GM19351 (cell line): ENCODE results near the gene CCDC30.
"Not testable (repeated sequence)": the region's sequence is repeated elsewhere in the genome, so short reads cannot be mapped to it uniquely, and the experiment has no call there.

Source experiments
- ATAC-seq: cut with Tn5 transposase; IDR thresholded peaks from one replicate; pipeline ENCODE4 v1.9.1; 2021; ENCODE audit warnings: mild to moderate bottlenecking, moderate library complexity; ENCODE audit not compliant: unreplicated experiment

CCDC30 gene

DNA sequence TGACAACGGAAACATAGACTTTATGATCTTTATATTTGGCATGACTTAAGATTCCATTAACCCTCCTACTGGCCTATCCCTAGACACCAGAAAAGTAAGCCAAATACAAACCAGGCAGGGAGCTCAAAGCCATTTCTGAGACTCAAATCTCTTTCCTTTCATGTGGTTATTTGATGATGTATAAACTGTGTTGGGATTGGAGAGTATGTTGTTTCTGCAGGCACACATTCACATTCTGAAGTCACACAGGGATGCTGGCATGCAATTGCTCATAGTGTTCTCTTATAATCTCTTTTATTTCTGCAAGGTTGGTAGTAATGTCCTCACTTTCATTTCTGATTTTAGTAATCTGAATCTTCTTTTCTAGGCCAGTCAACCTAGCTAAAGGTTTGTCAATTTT lies 13.0 kb upstream of the CCDC30 start:
- ATAC-seq = no peak

DNA sequence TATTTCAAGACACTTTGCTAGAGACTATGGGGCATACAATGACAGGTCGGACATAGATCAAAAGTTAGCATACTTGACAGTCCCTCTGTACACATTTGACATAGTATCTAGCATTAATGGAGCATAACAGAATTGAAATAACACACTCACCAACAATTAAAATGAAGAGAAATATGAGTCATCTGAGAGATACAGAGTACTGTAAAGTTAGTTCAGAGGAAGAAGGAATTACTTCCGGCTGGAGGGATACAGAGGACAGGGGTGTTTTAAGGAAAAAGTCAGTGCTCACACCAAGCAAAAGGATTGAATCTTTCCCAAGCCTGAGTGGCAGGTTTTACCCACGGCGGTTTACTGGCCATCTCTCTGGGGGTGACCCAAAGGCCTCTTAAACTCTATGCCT lies 9.7 kb upstream of the CCDC30 start:
- ATAC-seq = no peak

DNA sequence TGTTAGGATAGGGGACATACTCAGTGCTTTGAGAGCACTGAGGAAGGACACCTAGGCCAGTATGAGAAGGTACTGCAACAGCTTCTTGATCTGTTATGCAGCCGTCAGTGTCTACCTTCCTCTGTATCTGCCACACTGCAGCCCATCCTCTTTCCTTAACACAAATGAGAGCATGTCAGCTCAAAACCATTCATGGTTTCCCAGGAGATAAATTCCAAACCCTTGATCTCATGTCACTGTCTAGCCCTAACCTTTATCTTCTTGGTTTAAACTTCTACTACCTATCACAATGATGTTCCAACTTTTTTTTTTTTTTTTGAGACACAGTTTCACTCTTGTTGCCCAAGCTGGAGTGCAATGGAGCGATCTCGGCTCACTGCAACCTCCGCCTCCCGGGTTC lies 8.7 kb upstream of the CCDC30 start:
- no peak for ATAC-seq

DNA sequence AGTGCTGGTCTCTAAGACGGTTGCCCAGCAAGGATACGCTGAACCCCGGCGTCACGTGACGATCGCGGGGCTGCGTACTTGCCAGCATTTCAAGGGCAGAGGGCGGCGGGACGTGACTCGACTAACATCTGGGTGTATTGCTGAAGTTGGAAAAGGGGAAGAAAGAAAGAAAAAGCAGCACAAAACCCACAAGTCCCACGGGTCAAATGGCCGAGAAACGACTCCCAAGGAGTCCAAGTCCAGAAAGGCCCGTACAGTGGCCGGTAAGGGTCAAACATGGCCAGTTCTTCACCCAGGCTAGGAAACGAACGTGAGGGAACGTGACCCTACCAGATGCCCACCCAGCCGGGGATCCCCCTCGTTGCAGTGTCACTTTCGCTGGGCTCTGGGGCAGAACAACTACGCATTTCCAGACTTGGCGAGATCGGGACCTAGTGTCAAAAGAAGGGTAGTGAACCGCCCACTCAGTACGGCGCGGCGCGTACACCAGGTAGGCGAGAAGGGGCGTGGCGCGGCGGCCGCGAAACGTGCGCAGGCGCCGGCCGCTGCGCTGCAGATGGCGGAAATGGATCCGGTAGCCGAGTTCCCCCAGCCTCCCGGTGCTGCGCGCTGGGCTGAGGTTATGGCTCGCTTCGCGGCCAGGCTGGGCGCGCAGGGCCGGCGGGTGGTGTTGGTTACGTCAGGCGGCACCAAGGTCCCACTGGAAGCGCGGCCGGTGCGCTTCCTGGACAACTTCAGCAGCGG lies 6.9 kb upstream of the CCDC30 start, which contains the start of the genes PPCS and ZMYND12:
TSS of gene PPCS (plus strand) at position 534 of the 744 bp plus-strand sequence. CDS start at position 557, 23 bp downstream.
TSS of gene ZMYND12 (minus strand) at position 13 of the 744 bp plus-strand sequence. CDS start 25 bp downstream, outside the sequence.
- ATAC-seq = peak; percentile 78

DNA sequence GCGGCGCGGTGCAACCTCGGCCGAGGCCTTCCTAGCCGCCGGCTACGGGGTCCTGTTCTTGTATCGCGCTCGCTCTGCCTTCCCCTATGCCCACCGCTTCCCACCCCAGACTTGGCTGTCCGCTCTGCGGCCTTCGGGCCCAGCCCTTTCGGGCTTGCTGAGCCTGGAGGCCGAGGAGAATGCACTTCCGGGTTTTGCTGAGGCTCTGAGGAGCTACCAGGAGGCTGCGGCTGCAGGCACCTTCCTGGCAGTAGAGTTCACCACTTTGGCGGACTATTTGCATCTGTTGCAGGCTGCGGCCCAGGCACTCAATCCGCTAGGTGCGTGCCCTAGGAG lies 6.4 kb upstream of the CCDC30 start:
- ATAC-seq = peak; percentile 67

DNA sequence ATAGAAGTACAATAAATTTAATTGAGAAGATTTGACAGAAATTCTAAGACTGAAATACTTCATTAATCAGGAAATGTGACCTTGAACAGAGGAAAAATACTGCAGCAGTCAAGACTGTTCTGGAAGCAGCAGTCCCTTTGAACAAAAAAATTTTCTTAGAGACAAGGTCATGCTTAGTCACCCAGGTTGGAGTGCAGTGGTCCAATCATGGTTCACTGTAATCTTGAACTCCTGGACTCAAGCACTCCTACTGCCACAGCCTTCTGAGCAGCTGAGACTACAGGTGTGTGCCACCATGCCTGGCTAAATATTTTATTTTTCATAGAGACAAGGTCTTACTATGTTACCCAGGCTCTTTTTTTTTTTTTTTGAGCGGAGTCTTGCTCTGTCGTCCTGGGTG lies 1.9 kb upstream of the CCDC30 start:
- no peak for ATAC-seq

DNA sequence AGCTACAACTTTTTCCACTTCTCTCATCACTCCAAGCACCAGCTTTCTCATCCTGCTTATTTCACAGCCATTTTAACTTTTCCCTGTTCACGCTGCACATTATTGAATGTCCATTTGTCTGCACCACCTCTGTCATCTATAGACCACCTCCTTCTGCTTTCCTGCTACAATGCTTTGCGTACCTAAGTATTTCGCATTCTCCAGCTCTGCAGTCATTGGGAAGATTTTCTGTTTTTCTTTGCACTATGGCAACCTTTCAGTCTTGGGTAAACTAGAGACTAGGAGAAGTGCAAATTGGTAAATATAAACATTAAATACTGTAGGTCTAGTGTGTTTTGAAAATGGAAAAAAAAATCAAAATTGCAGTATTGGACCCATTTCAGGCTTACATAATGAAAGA lies 835 bp downstream of the CCDC30 start:
- no peak for ATAC-seq

DNA sequence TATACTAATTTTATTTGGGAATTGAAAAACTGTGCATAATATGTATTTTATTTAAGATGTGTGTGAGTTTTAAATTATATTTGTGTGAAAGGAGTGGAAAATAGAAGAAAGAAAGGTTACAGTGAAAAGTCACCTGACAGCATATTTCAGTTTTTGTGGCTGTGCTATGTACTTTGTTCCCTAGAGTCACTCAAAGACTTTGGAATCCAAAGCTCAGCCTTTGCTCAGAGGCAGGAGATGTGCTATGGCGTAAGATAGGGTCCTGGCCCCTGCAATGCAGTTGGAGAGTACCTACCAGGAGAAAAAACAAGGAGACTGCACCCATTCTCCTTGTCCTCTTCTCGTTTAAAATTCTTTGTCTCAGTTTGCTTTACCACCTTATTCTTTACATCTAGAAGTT lies 2.9 kb downstream of the CCDC30 start:
- ATAC-seq = no peak

DNA sequence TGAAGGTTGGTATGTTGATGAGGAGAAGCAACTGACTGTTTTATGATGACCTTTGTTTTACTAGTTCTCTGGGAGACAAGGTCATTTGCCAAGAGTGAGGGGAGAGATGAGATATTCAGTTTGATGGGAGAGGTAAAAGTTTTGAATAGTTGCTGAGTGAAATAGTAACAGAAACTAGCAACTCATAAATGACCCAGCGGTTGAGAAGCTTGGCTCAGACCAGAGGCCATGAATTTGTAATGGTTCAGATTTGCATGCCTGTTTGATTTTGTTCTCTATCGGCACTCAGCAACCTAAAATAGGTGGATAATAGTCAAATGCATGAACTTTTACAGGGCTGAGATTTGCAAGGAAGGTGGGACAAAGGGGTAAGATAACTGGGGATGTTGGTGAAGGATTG lies 6.6 kb downstream of the CCDC30 start:
- no peak for ATAC-seq

DNA sequence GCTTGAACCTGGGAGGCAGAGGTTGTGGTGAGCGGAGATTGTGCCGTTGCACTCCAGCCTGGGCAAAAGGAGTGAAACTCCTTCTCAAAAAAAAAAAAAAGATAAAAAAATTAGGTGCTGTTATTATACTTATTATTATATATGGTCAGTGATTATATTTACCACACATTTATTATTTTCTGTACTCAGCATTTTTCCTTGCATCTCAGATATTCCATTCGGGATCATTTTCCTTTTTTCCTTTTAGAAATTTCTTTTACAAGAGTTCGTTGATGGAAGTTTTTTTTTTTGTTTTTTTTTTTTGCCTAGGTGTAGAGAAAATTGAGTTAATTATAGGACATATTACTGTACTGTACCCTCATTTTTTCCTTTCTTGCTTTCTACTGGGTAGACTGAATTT lies 13.5 kb downstream of the CCDC30 start:
- no peak for ATAC-seq

DNA sequence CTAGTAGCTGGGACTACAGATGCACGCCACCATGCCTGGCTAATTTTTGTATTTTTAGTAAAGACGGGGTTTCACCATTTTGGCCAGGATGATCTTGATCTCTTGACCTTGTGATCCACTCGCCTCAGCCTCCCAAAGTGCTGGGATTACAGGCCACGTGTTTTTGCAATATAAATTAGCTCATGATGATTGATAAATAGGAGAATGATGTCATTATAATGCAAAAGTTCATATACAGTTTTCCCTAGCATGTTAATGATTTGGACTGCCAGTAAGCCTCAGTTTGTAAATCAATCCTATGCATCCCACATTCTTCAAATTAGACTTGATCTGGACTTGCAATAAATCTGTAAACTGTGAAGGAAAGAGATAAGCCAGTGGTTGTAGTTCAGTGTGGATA lies 14.3 kb downstream of the CCDC30 start:
- not testable (repeated sequence) for ATAC-seq

DNA sequence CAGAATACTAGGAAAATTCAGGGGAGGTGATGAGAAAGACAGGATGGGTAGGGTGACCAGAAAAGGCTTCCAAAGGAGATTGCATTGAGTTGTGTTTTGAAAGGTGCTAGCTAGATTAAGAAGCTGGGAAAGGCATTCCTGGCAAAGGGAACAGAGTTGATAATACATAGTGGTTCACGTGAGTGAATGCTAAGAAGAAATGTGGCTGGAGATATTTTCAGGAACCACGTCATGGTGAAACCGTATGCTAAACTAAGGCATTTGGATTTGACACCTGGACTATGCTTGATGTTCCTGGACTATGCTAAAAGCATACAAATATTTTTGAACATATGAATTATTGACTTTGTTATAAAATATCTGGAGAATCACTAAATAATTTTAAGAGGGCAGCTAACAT lies 14.7 kb downstream of the CCDC30 start:
- ATAC-seq = no peak

DNA sequence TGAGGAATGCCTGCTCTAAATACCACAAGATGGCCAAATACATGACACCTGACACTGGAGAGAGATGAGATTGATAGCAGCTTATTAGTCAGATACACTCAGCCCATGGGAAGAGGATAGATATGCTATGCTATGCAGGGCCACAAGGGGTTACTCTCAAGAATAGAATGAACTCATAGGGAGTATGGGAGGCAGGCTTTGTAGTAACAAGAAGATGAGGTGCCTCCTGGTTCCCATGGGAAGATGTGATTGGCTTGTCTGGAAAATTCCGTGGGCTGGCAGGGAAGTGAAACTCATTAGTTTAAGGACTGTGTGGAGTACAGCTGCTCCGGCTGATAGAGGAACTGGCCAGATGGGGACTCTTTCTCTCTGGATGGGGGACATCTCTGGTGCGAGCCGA lies 16.5 kb downstream of the CCDC30 start:
- no peak for ATAC-seq

DNA sequence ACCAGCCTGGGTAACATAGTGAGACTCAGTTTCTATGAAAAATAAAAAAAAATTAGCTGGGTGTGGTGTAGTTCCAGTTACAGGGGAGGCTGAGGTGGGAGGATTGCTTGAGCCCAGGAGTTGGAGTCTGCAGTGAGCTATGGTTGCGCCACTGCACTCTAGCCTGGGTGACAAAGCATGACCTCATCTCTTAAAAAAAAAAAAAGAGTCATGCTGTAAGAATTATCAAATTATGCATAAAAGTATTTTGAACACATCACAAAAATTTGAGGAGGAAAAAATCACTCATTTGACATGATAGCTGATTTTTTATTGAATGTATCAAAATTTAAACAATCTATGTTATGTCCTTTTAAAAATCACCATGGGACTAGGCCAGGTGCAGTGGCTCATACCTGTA lies 17.8 kb downstream of the CCDC30 start:
- ATAC-seq = no peak

DNA sequence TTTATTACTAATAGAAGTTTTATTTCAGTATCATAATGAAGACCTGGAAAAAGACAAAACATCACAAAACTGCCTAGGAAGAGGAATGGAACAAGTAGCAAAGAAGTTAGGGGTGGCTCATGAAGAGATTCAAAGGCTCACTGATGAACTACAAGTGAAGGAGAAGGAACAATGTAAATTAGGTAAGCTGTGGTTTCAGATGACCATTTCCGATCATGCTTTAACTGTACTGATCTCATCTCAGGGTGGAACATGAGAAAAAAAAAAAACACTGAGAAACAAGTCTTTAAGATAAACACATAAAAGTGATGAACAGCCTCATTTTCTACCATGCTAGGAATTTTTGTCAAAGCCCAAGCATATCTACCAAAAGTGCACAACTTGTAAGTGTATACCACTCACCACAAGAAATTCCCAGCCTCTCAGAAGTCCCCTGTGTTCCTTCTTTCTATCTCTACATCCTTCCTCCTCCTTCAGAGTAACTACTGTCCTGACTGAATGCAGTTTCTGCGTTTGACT lies 19.6 kb downstream of the CCDC30 start:
- no peak for ATAC-seq

DNA sequence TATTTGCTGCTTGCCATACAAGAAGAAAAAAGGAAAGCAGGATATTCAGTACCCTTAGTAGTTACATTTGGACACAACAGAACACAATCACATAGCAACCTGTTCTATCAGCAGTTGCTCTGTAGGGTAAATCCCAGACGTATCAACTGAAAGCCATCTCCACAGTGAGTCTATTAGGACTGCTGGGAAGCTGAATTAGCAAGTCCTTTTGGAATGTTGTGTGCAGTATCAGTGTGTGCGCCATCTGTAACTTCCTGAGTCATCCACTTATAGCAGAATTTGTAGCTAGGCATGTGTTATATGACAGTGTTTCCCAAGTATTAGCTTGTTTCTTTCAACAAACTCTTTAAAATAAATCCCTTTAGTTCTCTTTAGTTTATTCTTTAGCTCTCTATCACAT lies 21.3 kb downstream of the CCDC30 start:
- no peak for ATAC-seq

DNA sequence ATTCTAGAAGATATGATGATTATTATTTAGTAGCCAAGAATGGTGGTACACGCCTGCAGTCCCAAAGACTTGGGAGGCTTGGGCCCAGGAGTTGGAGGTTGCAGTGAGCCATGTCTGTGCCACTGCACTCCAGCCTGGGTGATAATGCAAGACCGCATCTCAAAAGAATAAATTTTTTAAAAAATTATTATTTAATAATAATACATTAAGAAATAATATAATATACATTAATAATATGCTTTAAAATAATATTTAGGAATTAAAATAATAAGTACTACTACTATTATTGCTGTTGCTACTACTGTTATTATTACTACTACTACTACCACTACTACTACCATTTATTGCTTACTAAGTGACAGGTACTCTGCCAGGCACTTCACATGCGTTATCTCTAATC lies 27.2 kb downstream of the CCDC30 start:
- no peak for ATAC-seq

DNA sequence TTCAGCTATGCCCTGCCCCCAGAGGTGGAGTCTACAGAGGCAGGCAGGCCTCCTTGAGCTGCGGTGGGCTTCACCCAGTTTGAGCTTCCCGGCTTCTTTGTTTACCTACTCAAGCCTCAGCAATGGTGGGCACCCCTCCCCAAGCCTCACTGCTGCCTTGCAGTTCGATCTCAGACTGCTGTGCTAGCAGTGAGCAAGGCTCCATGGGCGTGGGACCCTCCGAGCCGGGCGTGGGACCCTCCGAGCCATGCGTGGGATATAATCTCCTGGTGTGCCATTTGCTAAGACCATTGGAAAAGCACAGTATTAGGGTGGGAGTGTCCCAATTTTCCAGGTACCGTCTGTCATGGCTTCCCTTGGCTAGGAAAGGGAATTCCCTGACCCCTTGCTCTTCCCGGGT lies 38.9 kb downstream of the CCDC30 start:
- not testable (repeated sequence) for ATAC-seq

DNA sequence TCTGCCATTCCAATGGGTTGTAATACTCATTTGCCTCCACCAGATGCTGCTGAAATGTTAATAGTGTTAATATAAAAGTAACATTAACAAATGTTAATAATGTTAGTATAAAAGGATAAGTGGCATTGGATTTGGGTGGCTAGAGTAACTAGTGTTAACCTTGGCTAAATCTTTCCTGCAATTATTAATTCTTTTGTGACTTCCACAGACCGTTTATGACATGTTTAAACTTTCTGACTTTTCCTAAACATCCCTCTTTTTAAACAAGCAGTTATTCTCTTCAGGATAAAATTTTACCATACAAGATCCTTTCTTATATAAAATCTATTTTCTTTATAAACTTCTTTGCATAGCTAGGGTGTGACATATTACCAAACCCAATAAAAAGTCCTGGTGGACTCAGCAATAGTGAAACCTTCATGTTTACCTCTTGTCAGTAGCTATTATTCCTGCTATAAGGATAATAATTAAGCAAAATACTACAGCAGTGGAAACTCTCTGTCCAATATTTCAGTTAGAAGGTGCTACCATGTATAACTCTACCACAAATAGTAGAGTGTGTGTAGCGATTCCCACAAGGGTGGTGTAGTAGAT lies 41.5 kb downstream of the CCDC30 start:
- no peak for ATAC-seq

DNA sequence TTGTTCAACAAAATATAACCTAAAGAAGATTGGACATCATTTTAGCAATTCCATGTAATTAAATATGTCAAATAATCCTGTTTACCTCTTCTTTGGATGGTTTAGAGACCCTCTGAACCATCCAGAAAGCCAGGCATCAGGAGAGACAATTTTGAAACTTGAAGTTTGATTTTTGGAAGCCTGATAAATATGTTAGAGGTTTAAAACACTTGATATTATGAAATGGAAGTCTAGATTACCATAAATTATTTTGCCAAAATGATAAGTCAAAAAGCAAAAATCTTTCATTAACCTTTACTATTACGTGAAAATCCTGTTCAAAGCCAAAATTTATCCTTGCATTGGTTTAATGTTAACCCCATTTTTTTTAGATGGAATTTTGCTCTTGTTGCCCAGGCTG lies 43.5 kb downstream of the CCDC30 start:
- no peak for ATAC-seq

DNA sequence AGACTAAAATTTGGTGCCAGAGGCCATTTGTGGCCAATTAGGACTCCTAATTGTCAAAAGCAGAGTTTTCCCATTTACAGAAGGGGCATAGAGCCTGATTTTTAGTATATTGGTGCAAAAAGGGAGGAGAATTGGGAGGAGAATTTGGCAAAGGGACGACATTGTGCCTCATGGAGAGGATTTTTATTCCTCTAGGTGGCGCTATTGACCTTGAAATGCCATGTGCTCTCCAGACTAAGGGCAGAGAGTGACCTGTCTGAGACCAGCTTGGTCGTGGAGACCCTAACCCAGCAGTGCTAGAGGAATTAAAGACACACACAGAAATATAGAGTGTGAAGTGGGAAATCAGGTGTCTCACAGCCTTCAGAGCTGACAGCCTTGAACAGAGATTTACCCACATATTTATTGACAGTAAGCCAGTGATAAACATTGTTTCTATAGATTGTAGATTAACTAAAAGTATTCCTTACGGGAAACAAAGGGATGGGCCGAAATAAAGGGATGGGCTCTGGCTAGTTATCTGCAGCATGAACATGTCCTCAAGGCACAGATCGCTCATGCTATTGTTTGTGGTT lies 48.6 kb downstream of the CCDC30 start:
- ATAC-seq = not testable (repeated sequence)

DNA sequence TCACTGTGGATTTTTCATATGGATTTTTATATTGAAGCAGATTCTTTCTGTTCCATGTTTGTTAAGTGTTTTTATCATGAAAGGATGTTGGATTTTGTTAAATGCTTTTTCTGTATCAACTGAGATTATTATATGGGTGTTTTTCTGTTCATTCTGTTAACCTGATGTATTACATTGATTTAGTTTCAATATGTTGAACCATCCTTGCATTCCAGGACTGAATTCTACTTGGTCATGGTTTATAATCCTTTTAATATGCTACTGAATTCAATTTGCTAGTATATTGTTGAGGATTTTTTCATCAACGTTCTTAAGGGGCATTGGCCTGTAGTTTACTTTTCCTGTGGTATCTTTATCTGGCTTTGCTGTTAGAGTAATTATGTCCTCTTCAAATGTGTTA lies 55.8 kb downstream of the CCDC30 start:
- ATAC-seq = no peak
